Posterior cingulate gyrus (tissue), 11 donors: Measurements from ENCODE around the gene SLC17A9.

ENCODE experiments used
- DNase-seq, 10 donors: peaks; one replicate each; pipeline versions ENCODE4 v3.0.0 to v3.0.0-alpha.2; 2020 to 2021; ENCODE audit warnings: mixed read lengths in 3 of 10
- intact Hi-C: fragments of 100-400 bp; cut with DNase I; formaldehyde crosslinking; loops from one replicate; pipeline ENCODE4 v1.15.1; 2023

The SLC17A9 gene

DNA sequence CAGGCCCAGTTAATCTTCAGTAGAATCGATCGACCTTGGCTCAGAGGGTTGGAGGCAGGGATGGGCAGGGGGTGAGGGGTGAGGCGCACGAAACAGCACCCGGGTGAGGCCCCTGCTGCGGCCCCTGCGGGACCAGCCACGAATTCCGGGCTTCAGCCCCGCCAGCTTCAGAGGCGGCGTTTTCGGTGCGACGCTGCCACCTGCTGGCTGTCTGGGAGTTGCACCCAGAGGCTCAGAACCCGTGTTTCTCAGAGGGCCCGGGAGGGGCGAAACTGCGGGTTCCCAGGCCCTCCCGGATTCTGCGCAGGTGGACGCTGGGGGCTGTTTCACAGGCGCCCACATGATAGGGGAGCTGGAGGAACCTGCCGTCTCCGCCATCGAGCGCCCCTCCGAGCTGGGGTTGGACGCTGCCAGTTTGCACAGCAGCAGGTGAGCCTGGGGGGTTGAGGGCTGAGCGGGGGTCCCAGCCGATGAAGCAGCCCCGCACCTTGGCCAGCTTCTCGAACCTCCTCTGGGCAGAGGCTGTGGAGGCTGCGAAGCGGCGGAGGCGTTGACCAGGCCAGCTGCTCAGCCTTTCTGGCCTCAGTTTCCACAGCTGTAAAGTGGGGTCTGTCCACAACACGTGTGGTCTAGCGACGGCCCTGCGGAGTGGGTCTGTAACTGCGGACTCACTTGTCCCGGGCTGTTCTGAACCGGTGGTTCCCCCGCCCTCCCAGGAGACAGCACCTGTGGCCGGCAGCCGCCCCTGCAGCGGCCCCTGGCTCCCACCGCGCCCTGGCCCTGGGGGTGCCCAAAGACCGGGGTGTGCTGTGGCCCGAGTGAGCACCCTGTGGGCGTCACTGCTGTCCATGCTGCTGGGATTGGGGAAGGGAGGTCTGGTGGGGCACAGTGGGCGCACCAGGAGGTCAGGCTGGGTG is 56.8 kb downstream of the SLC17A9 start:
- intact Hi-C loops: loop anchor here (1.0 to 2.0 kb wide), 2 partner anchors 37 to 109 kb away; no protein-coding TSS in a partner anchor
- DNase-seq: peak; percentile 57 to 96 (median 80)

DNA sequence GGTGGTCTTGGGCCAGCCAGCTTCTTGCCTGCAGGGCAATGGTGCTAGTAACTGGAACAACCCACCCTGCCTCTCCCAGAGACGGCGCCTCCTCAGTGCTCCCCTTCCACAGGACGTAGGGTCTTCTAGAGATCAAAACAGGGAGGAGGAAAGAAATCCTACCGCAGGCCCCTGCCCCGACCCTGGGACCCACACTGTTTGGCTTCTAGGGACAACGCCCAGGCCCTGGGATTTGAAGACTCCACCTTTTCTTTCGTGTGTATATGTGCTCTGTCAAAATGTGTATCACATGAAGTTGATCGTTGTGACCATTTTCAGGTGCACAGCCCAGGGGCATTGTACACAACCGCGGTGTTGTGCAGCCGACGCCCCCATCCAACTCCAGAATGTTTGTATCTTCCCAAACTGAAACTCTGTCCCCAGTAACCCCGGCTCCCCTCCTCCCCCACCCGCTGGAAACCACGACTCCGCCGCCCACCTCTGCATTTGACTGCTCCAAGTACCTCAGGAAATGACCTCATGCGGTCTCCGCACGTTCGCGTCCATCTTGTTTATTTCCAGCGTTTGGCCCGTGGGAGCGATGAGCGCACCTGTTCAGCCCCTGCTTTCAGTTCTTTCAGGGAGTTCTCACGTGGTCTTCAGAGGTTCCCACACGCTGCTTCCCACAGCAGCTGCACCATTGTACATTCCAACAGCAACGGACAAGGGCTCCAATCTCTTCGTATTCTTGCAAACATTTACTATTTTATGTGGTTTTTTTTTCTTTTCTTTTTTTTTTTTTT is 57.7 kb downstream of the SLC17A9 start:
- DNase-seq: no peak
- intact Hi-C loops: loop anchor here (1.0 to 2.0 kb wide), 2 partner anchors 38 to 109 kb away; no protein-coding TSS in a partner anchor

DNA sequence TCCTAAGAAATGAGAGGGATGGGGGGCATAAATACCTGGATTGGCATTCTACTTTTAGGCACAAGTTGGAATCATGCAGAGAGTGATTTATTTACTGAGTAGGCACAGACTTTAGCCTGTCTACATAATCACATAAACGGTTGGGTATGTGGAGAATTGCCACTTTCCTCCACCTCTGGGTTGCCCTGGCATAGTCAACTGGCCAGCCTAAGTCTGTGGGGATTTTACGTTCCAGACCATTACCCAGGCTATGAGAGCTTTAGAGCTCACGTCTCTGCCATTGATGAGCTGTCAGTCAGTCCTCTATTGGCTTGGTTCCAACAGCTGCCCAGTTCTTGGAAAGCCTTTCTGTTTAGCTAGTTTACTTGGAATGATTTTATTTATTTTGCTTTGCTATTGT is 59.3 kb downstream of the SLC17A9 start:
- intact Hi-C loops: no loop called here
- DNase-seq: no peak

DNA sequence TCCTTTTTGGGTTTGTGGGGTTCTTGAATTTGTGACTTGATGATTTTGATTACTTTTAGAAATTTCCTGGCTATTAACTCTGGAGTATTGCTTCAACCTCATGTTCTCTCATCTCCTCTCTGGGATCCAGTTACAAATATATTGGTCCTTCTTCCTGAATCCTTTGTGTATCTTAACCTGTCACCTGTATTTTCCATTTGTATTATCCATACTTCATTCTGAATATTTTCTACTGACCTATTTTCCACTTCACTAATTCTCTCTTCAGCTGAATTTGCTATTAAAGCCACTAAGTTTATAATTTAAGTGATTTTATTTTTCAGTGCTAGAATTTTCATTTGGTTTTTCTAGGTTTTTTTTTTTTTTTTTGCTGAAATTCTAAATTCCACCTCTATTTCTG is 60.7 kb downstream of the SLC17A9 start:
- DNase-seq: no peak
- intact Hi-C loops: no loop called here

DNA sequence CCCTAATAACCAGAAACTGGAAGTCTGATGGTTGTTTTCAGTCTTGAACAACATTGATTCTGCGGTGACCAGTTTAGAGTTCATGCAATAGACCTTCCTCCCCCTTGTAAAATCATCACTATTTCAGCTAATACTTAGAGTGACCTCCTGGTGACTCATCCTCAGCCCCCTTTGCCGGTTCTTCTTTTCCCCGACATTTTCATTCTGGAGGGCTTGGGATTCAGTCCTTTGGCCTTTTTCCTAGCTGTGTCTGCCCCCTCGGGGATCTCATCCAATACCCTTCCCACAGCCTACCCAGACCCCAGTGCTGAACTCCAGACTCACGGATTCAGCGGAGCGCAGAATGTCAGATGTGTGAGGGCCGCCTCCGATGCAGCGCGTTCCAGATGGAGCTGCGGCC is 61.8 kb downstream of the SLC17A9 start:
- intact Hi-C loops: no loop called here

DNA sequence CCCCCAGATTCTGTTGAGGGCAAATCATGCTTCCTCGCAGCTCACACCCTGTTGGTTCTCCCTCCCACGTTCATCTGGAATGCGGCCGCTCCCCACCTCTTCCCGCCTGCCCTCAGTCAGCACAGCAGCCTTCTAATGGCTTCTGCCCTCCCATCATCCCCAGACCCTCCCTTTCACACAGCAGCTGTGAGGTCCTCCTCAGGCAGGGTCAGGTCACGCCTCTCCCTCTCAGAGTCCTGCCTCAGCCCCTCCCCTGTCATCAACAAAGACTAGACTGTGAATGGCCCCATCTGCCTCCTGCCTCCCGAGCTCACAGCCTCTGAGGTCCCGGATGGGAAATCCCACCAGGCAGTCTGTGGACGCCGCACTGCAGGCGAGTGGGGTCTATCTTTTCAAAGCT is 62.2 kb downstream of the SLC17A9 start:
- no peak for DNase-seq
- intact Hi-C loops: no loop called here

More for the DNA sequence above, 61.8 kb downstream of the SLC17A9 start:
- DNase-seq: no peak

DNA sequence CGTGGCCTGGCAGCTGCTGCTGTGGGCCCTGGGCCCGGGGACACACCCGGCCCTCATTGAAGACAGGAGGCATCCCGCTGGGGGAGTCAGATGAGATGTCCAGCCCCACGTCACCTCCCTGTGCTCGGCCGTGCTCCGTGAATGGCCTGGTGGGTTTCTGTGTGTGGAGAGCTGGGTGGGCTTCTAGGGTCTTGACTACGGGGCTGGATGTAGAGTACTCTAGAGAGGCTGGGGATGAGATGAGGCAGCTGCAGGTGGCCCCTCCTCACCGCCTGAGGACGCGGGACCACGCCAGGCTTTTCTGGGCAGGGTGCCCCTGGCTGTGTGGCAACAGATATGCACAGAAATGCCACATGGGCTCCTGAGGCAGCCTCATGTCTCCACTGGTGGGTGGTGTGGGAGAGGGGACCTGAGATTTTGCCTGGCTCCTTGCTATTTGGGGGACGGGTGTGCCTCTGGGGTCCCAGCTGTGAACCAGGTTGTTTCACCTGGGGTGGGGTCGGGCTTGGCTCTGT is 62.7 kb downstream of the SLC17A9 start:
- intact Hi-C loops: no loop called here
- DNase-seq: peak in 1 of 10 donors; percentile 55

DNA sequence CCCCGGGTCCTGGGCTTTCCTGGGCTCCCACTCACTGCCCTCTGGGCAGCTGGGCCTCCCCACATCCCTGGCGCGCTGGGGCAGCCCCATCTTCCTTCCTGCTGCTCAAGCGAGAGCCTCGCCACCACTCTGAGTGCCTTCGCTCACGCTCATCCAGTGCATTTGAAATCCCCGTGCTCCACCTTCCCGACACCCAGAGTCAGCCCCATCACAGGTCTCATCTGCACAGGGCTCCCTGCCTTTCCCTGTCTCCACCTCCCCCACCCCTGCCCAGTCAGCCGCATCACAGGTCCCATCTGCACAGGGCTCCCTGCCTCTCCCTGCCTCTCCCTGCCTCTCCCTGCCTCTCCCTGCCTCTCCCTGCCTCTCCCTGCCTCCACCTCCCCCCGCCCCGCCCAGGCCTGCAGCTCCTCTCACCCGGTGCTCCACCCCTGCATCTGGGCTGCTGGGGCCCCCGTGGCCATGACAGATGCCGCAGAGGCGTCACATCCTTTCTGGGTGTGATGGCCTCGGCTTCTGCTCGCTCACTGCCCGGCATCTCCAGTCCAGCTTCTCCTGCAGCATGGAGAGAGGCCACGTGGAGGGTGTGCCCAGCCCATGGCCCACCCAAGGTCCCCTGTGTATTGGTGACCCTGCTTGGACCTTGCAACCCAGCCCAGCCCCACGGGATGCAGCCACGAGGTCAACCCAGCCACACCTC is 63.3 kb downstream of the SLC17A9 start:
- intact Hi-C loops: no loop called here
- peak in 3 of 10 donors; percentile 57 to 73 (median 62) for DNase-seq

DNA sequence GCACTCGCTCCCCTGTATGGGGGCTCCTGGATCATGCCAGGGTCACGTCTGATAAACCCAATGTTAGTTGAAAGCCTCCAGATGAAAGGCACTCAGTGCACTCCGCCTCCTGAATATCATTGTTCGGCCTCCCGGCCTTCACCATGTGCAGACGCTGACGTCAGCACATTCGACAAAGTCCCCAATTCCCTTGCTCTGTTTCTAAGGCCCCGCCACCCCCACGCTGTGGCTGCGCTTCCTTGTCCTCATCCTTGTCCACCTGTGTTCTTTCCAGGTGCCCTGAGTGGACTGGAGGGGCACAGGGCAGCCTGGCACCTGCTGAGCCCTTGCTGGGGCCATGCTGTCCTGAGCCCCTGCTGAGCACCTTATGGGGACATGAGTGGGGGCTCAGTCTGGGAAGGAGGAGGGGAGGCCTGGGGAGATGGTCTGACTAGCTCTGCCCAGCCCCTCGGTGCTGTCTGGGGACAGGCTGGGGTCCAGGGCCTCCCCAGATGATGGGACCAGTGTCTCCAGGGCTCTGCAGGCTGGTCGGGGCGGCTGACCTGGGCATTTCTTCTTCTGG is 64.1 kb downstream of the SLC17A9 start:
- intact Hi-C loops: no loop called here
- peak in 4 of 10 donors; percentile 8 to 59 (median 44) for DNase-seq

DNA sequence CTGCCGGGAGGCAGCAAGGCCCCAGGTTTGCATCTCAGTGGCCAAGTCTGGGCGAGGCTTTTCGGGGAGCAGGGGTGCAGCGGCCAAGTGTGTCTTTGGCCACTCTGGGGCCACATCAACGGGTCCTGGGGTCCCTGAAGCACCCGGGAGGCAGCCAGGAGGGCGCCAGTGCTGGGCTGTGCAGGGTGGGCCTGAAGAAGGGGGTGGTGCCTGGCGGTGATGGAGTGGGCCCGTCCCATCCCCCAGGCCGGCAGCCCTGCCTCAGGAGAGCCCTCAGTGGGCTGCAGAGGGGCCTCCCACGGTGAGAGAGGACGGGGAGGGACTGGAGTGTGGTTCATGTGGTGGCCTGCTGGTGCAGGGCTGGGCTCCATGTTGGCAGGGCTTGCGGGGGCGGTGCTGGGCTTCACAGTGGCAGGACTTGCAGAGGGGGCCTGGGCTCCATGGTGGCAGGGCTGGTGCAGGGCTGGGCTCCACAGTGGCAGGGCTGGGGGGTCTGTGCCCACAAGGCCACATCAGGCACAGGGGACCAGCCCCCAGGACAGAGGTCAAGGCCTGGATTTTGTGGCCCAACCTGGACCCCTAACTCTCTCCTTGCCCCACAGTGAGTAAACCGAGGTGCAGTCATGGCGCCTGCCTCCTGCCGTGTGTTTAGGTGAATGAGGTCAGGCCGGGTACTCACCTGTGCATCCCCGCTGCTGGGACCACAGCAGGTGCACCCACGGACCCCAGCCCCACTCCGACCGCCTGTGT is 64.7 kb downstream of the SLC17A9 start:
- intact Hi-C loops: no loop called here
- peak in 4 of 10 donors; percentile 18 to 79 (median 72) for DNase-seq

DNA sequence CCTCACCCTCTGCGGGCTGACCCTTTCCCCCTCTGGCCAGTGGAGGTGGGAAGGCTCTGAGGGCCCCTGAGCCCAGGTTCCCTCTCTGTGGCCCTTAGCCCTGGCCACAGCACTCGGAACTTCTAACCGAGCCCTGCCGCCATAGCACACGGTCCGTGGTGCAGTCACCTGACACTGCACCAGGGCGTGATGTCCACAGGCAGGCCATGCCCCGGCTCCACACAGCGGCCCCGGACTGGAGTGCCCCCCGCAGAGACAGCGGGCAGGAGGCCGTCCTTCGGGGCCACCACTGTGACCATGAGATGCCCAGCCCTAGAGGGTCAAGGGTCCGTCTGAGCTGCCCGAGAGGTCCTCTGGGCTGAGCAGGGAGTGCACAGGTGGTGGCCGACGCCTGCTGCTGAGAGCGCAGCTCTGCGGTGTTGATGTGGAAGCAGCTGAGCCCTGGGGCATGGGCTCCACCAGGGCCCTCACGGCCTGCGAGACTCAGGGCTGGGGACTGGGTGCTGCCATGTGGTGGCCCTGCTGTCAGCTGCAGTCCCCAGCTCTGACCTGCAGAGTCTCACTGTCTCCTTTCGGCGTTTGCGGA is 65.4 kb downstream of the SLC17A9 start:
- intact Hi-C loops: no loop called here
- DNase-seq: peak in 3 of 10 donors; percentile 7 to 79 (median 70)
